Left ventricle myocardium inferior (tissue), 1 donor: ENCODE data around the gene CDC14B. TPM values are rescaled to one million over a fixed set of nuclear protein-coding genes. Genes with fewer than 3 reads are reported as not detected.
"Not testable (repeated sequence)": the region's sequence is repeated elsewhere in the genome, so short reads cannot be mapped to it uniquely, and the experiment has no call there.

Source experiments
- DNase-seq: peaks from one replicate; pipeline ENCODE4 v3.0.0-alpha.2; 2020
- H3K27ac ChIP-seq: fragments of 200-600 bp; replicated peaks from 2 replicates; pipeline ENCODE4 v1.8.0; 2021
- H3K27me3 ChIP-seq: fragments of 200-600 bp; 2 replicates; pipeline ENCODE4 v1.8.0; 2021; ENCODE audit warnings: low read depth
- H3K36me3 ChIP-seq: fragments of 200-600 bp; 2 replicates; pipeline ENCODE4 v1.8.0; 2021
- H3K4me1 ChIP-seq: fragments of 200-600 bp; 2 replicates; pipeline ENCODE4 v1.8.0; 2021
- H3K4me3 ChIP-seq: fragments of 200-600 bp; 2 replicates; pipeline ENCODE4 v1.8.0; 2021; ENCODE audit warnings: mild to moderate bottlenecking, moderate library complexity
- H3K9me3 ChIP-seq: fragments of 200-600 bp; replicated peaks from 2 replicates; pipeline ENCODE4 v1.8.0; 2021
- CTCF ChIP-seq: fragments of 200-600 bp; IDR thresholded peaks from 2 replicates; pipeline ENCODE4 v1.8.0; 2021; ENCODE audit warnings: antibody characterized with exemption, mild to moderate bottlenecking, borderline replicate concordance
- intact Hi-C: fragments of 100-400 bp; cut with micrococcal nuclease; formaldehyde crosslinking; loops from one replicate; pipeline ENCODE4 v1.11.0; 2022
- total RNA-seq: library from RNA; stranded (reverse); fragmentation: NEBNext Ultra II Directional; extraction: Animal tissue kit (Norgen Biotek cat#: 25700); gene quantifications from one replicate; pipeline ENCODE4 v1.2.1, GENCODE V29; 2021
- donor health status: DM: no; HTN: yes; CAD: no; lungs with severe emphysema.

Gene CDC14B
- total RNA-seq, 1 donor from 2014 or later, result 26.4 TPM

- intact Hi-C loops, result no loop called here
- no peaks in the 10 kb centered on the region for H3K9me3 ChIP-seq
- no peaks in the 10 kb centered on the region for H3K27me3 ChIP-seq
- no peak for DNase-seq
- TF ChIP-seq CTCF, result no peak
- no peak overlapping the region for H3K27ac ChIP-seq
- H3K36me3 ChIP-seq, result no peaks in the 10 kb centered on the region
- H3K4me3 ChIP-seq, result no peak overlapping the region
- no peaks in the 10 kb centered on the region for H3K4me1 ChIP-seq
These were observed 23.0 kb downstream of the CDC14B start for GRCh38 chr9:96596601-96597111.

GRCh38 chr9:96587338-96588315 lies 32.0 kb downstream of the CDC14B start:
- intact Hi-C loops, result no loop called here

GRCh38 chr9:96585426-96585825 lies 34.2 kb downstream of the CDC14B start:
- no peak overlapping the region for H3K4me3 ChIP-seq
- DNase-seq, result no peak
- no peak overlapping the region for H3K27ac ChIP-seq
- H3K36me3 ChIP-seq, result no peaks in the 10 kb centered on the region
- no peaks in the 10 kb centered on the region for H3K27me3 ChIP-seq
- H3K9me3 ChIP-seq, result no peaks in the 10 kb centered on the region
- intact Hi-C loops, result no loop called here
- H3K4me1 ChIP-seq, result peaks cover 26% of the 10 kb centered on the region
- TF ChIP-seq CTCF, result no peak

More at GRCh38 chr9:96587338-96588315, 32.0 kb downstream of the CDC14B start:
- TF ChIP-seq CTCF, result no peak
- no peak overlapping the region for H3K4me3 ChIP-seq
- no peaks in the 10 kb centered on the region for H3K36me3 ChIP-seq
- no peaks in the 10 kb centered on the region for H3K27me3 ChIP-seq
- peaks cover 16% of the 10 kb centered on the region for H3K4me1 ChIP-seq
- H3K27ac ChIP-seq, result no peak overlapping the region
- no peak for DNase-seq
- no peaks in the 10 kb centered on the region for H3K9me3 ChIP-seq

- H3K27ac ChIP-seq, H3K9me3 ChIP-seq, H3K36me3 ChIP-seq, H3K4me3 ChIP-seq, DNase-seq, intact Hi-C loops, H3K27me3 ChIP-seq: not testable (repeated sequence)
- peaks cover 26% of the 10 kb centered on the region for H3K4me1 ChIP-seq
These were observed 37.4 kb downstream of the CDC14B start for GRCh38 chr9:96582199-96582598.

- intact Hi-C loops, result no loop called here
- no peak for DNase-seq
- TF ChIP-seq CTCF, result no peak
- Histone ChIP-seq H3K4me1 (peaks cover 26% of the 10 kb centered on the region), H3K9me3 (no peaks in the 10 kb centered on the region), H3K36me3 (no peaks in the 10 kb centered on the region), H3K27me3 (no peaks in the 10 kb centered on the region), H3K4me3 (no peak overlapping the region), H3K27ac (no peak overlapping the region)
These were observed 37.9 kb downstream of the CDC14B start for GRCh38 chr9:96581786-96582185.

GRCh38 chr9:96581301-96581700 lies 38.3 kb downstream of the CDC14B start:
- TF ChIP-seq CTCF, result no peak

More at GRCh38 chr9:96581301-96581700, 38.3 kb downstream of the CDC14B start:
- no peaks in the 10 kb centered on the region for H3K9me3 ChIP-seq
- no peaks in the 10 kb centered on the region for H3K36me3 ChIP-seq
- H3K27me3 ChIP-seq, result no peaks in the 10 kb centered on the region
- no peak overlapping the region for H3K4me3 ChIP-seq
- DNase-seq, result no peak
- intact Hi-C loops, result no loop called here
- no peak overlapping the region for H3K27ac ChIP-seq
- peaks cover 26% of the 10 kb centered on the region for H3K4me1 ChIP-seq
